ENCODE results near the gene CTIF. TPM values are rescaled to one million over a fixed set of nuclear protein-coding genes. Genes with fewer than 3 reads are reported as not detected.

Gene CTIF
- total and polyA plus RNA-seq, 2 experiments from 2014 or later: 8.6 to 14.4 TPM

DNA sequence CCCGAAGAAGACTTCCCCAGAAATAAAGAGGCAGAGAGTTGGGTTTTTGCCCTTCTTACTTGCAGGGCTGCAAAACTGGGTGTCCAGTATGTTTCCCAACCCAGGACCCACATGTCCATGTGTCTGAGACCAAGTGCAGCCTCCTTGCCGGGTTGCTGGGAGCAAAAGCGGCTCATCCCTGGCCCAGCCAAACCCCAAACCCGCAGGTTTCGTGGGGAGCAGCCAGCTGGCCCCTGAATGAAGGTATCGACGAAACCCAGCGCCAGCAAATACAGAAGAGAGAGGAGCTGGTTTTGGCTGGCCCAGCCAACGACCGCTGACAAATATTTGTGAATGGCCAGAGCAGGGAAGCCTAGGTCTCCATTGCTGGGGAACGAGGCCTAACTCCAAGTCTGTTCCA lies 214.9 kb downstream of the CTIF start:
- no peaks in the 10 kb centered on the region for H4K20me1 ChIP-seq (replicated peaks; ENCODE audit: insufficient read depth)
- ATAC-seq: no peak
- H3K27me3 ChIP-seq (ENCODE audit: insufficient read depth): no peaks in the 10 kb centered on the region
- H3K27ac ChIP-seq (ENCODE audit: low read depth): no peak overlapping the region
- no peak for DNase-seq (ENCODE audit: low spot score)
- H3K9me2 ChIP-seq (ENCODE audit: insufficient read depth): no peaks in the 10 kb centered on the region
- TF ChIP-seq EZH2 (IDR thresholded peaks at IDR 0.05; ENCODE audit: low read depth, unreplicated experiment): no peak
- no peak for TF ChIP-seq STAT1 (IDR thresholded peaks at IDR 0.05; ENCODE audit: unreplicated experiment)
- no peak for TF ChIP-seq POLR2AphosphoS5 (IDR thresholded peaks at IDR 0.05; ENCODE audit: low read depth)
- TF ChIP-seq, protein P1, sequence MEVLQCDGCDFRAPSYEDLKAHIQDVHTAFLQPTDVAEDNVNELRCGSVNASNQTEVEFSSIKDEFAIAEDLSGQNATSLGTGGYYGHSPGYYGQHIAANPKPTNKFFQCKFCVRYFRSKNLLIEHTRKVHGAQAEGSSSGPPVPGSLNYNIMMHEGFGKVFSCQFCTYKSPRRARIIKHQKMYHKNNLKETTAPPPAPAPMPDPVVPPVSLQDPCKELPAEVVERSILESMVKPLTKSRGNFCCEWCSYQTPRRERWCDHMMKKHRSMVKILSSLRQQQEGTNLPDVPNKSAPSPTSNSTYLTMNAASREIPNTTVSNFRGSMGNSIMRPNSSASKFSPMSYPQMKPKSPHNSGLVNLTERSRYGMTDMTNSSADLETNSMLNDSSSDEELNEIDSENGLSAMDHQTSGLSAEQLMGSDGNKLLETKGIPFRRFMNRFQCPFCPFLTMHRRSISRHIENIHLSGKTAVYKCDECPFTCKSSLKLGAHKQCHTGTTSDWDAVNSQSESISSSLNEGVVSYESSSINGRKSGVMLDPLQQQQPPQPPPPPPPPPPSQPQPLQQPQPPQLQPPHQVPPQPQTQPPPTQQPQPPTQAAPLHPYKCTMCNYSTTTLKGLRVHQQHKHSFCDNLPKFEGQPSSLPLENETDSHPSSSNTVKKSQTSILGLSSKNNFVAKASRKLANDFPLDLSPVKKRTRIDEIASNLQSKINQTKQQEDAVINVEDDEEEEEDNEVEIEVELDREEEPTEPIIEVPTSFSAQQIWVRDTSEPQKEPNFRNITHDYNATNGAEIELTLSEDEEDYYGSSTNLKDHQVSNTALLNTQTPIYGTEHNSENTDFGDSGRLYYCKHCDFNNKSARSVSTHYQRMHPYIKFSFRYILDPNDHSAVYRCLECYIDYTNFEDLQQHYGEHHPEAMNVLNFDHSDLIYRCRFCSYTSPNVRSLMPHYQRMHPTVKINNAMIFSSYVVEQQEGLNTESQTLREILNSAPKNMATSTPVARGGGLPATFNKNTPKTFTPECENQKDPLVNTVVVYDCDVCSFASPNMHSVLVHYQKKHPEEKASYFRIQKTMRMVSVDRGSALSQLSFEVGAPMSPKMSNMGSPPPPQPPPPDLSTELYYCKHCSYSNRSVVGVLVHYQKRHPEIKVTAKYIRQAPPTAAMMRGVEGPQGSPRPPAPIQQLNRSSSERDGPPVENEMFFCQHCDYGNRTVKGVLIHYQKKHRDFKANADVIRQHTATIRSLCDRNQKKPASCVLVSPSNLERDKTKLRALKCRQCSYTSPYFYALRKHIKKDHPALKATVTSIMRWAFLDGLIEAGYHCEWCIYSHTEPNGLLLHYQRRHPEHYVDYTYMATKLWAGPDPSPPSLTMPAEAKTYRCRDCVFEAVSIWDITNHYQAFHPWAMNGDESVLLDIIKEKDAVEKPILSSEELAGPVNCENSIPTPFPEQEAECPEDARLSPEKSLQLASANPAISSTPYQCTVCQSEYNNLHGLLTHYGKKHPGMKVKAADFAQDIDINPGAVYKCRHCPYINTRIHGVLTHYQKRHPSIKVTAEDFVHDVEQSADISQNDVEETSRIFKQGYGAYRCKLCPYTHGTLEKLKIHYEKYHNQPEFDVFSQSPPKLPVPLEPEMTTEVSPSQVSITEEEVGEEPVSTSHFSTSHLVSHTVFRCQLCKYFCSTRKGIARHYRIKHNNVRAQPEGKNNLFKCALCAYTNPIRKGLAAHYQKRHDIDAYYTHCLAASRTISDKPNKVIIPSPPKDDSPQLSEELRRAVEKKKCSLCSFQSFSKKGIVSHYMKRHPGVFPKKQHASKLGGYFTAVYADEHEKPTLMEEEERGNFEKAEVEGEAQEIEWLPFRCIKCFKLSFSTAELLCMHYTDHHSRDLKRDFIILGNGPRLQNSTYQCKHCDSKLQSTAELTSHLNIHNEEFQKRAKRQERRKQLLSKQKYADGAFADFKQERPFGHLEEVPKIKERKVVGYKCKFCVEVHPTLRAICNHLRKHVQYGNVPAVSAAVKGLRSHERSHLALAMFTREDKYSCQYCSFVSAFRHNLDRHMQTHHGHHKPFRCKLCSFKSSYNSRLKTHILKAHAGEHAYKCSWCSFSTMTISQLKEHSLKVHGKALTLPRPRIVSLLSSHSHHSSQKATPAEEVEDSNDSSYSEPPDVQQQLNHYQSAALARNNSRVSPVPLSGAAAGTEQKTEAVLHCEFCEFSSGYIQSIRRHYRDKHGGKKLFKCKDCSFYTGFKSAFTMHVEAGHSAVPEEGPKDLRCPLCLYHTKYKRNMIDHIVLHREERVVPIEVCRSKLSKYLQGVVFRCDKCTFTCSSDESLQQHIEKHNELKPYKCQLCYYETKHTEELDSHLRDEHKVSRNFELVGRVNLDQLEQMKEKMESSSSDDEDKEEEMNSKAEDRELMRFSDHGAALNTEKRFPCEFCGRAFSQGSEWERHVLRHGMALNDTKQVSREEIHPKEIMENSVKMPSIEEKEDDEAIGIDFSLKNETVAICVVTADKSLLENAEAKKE (CRISPR knock-in tag; IDR thresholded peaks at IDR 0.05): no peak
- TF ChIP-seq EZH2phosphoT487 (IDR thresholded peaks at IDR 0.05; ENCODE audit: unreplicated experiment): no peak
- TF ChIP-seq, protein P2, sequence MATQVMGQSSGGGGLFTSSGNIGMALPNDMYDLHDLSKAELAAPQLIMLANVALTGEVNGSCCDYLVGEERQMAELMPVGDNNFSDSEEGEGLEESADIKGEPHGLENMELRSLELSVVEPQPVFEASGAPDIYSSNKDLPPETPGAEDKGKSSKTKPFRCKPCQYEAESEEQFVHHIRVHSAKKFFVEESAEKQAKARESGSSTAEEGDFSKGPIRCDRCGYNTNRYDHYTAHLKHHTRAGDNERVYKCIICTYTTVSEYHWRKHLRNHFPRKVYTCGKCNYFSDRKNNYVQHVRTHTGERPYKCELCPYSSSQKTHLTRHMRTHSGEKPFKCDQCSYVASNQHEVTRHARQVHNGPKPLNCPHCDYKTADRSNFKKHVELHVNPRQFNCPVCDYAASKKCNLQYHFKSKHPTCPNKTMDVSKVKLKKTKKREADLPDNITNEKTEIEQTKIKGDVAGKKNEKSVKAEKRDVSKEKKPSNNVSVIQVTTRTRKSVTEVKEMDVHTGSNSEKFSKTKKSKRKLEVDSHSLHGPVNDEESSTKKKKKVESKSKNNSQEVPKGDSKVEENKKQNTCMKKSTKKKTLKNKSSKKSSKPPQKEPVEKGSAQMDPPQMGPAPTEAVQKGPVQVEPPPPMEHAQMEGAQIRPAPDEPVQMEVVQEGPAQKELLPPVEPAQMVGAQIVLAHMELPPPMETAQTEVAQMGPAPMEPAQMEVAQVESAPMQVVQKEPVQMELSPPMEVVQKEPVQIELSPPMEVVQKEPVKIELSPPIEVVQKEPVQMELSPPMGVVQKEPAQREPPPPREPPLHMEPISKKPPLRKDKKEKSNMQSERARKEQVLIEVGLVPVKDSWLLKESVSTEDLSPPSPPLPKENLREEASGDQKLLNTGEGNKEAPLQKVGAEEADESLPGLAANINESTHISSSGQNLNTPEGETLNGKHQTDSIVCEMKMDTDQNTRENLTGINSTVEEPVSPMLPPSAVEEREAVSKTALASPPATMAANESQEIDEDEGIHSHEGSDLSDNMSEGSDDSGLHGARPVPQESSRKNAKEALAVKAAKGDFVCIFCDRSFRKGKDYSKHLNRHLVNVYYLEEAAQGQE (IDR thresholded peaks at IDR 0.05; ENCODE audit: unreplicated experiment): no peak
- TF ChIP-seq, protein P3, sequence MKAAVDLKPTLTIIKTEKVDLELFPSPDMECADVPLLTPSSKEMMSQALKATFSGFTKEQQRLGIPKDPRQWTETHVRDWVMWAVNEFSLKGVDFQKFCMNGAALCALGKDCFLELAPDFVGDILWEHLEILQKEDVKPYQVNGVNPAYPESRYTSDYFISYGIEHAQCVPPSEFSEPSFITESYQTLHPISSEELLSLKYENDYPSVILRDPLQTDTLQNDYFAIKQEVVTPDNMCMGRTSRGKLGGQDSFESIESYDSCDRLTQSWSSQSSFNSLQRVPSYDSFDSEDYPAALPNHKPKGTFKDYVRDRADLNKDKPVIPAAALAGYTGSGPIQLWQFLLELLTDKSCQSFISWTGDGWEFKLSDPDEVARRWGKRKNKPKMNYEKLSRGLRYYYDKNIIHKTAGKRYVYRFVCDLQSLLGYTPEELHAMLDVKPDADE (IDR thresholded peaks at IDR 0.05): no peak
- no peak for TF ChIP-seq JUNB (IDR thresholded peaks at IDR 0.05; ENCODE audit: unreplicated experiment)
- TF ChIP-seq, protein P4, sequence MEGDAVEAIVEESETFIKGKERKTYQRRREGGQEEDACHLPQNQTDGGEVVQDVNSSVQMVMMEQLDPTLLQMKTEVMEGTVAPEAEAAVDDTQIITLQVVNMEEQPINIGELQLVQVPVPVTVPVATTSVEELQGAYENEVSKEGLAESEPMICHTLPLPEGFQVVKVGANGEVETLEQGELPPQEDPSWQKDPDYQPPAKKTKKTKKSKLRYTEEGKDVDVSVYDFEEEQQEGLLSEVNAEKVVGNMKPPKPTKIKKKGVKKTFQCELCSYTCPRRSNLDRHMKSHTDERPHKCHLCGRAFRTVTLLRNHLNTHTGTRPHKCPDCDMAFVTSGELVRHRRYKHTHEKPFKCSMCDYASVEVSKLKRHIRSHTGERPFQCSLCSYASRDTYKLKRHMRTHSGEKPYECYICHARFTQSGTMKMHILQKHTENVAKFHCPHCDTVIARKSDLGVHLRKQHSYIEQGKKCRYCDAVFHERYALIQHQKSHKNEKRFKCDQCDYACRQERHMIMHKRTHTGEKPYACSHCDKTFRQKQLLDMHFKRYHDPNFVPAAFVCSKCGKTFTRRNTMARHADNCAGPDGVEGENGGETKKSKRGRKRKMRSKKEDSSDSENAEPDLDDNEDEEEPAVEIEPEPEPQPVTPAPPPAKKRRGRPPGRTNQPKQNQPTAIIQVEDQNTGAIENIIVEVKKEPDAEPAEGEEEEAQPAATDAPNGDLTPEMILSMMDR (conservative IDR thresholded peaks at IDR 0.05; ENCODE audit: low read depth in 2 of 2): no peak
- no peak for TF ChIP-seq ZNF114 (CRISPR knock-in tag; IDR thresholded peaks at IDR 0.05)
- Mint-ChIP-seq H3K27ac (no peak overlapping the region), H3K36me3 (ENCODE audit: low read depth) (peaks cover 4% of the 10 kb centered on the region; the same call in 2 of the 3 replicates), H3K4me1 (peaks cover 7% of the 10 kb centered on the region), H3K4me3 (no peak overlapping the region), H3K27me3 (ENCODE audit: insufficient read depth, low read depth, poor library complexity) (peaks cover 4% of the 10 kb centered on the region), H3K9me3 (no peaks in the 10 kb centered on the region)
- H3K4me3 ChIP-seq: no peak overlapping the region
- H3F3A ChIP-seq (replicated peaks; ENCODE audit: low read depth): no peaks in the 10 kb centered on the region
- no peak overlapping the region for H3K4me2 ChIP-seq
- H3K36me3 ChIP-seq (ENCODE audit: insufficient read depth): no peaks in the 10 kb centered on the region
- no peaks in the 10 kb centered on the region for H3K4me1 ChIP-seq (ENCODE audit: insufficient read depth)
- no peak overlapping the region for H2AFZ ChIP-seq
- H3K79me2 ChIP-seq (replicated peaks; ENCODE audit: insufficient read depth): no peaks in the 10 kb centered on the region
